GM18519 (cell line): ENCODE results near the gene PGS1.

Source experiments
- ATAC-seq: cut with Tn5 transposase; IDR thresholded peaks from one replicate; pipeline ENCODE4 v1.9.1; 2021; ENCODE audit warnings: mild to moderate bottlenecking, moderate library complexity; ENCODE audit not compliant: unreplicated experiment, low FRiP score

The PGS1 gene

GRCh38 chr17:78345791-78346494 is 32.5 kb upstream of the PGS1 start:
- no peak for ATAC-seq

- no peak for ATAC-seq
These were observed 31.7 kb upstream of the PGS1 start for GRCh38 chr17:78346605-78347250.

GRCh38 chr17:78347453-78347852 is 31.0 kb upstream of the PGS1 start:
- no peak for ATAC-seq

GRCh38 chr17:78348055-78348770 is 30.2 kb upstream of the PGS1 start:
- ATAC-seq: no peak

GRCh38 chr17:78349891-78350642 is 28.4 kb upstream of the PGS1 start:
- ATAC-seq: no peak

- no peak for ATAC-seq
These were observed 26.9 kb upstream of the PGS1 start for GRCh38 chr17:78351449-78352006.

GRCh38 chr17:78353834-78354233 is 24.6 kb upstream of the PGS1 start:
- ATAC-seq: no peak

GRCh38 chr17:78355045-78355641 is 23.3 kb upstream of the PGS1 start:
- no peak for ATAC-seq

GRCh38 chr17:78355701-78356100 is 22.7 kb upstream of the PGS1 start:
- no peak for ATAC-seq

GRCh38 chr17:78356101-78356713 is 22.2 kb upstream of the PGS1 start:
- peak; percentile 54 for ATAC-seq

GRCh38 chr17:78357177-78357586 is 21.3 kb upstream of the PGS1 start:
- ATAC-seq: no peak

- ATAC-seq: no peak
These were observed 20.5 kb upstream of the PGS1 start for GRCh38 chr17:78357672-78358537.

GRCh38 chr17:78358538-78359320 is 19.7 kb upstream of the PGS1 start:
- ATAC-seq: no peak

GRCh38 chr17:78359321-78359996 is 19.0 kb upstream of the PGS1 start:
- ATAC-seq: no peak

- ATAC-seq: no peak
These were observed 18.5 kb upstream of the PGS1 start, which contains the start of gene SOCS3 for GRCh38 chr17:78359997-78360370. TSS of gene SOCS3 (minus strand) at chr17:78360077. CDS start at chr17:78359095, 982 bp downstream.

- ATAC-seq: no peak
These were observed 17.9 kb upstream of the PGS1 start for GRCh38 chr17:78360371-78361224.
